Middle frontal gyrus (tissue), 1 donor: ENCODE data around the gene GTF2F1.
"Not testable (repeated sequence)": the region's sequence is repeated elsewhere in the genome, so short reads cannot be mapped to it uniquely, and the experiment has no call there.

ENCODE experiments used
- DNase-seq: peaks from one replicate; pipeline ENCODE4 v3.0.0-alpha.2; 2015; ENCODE audit warnings: low spot score; ENCODE audit errors: extremely low spot score

The GTF2F1 gene

DNA sequence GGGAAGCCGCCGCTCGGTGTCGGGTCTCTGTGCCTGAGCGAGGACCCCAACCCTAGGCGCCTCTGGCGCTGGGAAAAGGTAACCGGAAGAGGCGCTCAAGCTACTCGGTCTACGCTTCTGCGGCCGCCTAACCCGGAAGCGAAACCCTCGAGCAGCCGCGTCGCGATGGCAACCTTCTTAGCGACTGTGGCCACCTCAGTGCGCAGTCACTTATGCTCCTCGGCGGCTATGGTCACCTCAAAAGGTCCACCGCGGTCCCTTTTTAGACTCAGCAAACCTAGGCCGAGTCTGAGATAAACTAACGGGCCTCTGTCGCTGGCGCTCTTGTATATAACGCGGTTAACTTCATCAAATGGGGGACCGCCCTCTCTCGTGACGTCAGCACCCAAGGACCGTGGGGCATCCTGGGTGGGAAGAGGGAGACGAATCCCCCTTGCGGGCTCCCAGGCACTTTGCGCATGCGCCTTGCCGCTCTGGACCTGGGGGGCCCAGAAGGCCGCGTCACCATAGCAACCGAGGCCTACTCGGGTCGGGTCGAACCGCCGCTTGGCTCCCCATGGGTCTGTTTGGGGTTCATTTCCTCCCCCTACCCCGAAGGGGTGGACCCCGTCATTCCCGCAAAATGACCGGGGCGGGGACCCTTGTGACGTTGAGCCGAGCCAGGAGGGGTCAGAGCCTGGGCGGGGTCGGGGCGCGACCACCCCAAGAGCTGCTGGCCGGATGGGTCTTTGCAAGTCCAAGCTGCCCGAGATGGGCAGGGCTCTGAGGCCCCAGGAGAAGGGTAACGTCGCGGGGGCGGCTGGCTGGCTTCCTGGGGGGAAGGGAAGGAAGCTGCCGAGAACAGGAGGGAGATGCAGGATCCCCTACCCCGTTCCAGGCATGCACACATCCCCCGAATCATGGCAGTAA lies at the start of gene GTF2F1:
GTF2F1 (minus strand) TSS at position 91 of the 909 bp plus-strand sequence. CDS start 169 bp downstream, outside the sequence.
- peak; percentile 92 for DNase-seq

GRCh38 chr19:6442087-6442688 lies 49.2 kb upstream of the GTF2F1 start:
- no peak for DNase-seq

DNA sequence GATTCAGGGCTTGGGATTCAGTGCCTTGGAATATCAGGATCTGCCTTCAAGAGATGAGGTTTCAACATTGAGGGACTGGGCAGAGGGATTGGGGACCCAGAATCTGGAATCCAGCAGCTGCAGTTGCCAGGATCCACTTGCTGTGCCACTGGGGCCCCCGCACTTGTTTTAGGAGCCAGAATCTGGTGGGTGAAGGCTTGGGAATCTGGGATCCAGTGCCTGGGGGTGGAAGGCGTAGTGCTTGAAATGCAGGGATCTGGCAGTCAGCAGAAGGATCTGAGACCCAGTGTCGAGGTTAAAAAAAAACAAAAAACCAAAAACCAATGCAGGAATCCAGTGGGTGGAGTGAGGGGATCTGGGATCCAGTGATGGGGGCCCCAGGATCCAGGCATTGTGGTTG lies 47.9 kb upstream of the GTF2F1 start:
- DNase-seq = no peak

DNA sequence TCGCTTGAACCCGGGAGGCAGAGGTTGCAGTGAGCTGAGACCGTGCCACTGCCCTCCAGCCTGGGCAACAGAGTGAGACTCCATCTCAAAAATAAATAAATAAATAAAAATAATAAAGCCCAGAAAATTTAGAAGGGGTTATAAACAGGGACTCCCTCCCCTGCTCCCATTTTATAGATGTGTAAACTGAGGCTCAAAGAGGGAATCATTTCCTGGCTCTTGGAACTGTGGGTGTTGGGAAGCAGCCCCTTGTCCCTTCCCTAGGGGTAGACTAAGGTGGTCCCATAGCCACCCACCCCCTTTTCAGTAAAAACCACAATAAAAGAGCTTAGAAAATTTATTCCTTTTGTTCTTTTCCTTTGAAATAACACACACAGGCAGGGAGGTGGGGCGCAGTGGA lies 46.8 kb upstream of the GTF2F1 start:
- DNase-seq = no peak

DNA sequence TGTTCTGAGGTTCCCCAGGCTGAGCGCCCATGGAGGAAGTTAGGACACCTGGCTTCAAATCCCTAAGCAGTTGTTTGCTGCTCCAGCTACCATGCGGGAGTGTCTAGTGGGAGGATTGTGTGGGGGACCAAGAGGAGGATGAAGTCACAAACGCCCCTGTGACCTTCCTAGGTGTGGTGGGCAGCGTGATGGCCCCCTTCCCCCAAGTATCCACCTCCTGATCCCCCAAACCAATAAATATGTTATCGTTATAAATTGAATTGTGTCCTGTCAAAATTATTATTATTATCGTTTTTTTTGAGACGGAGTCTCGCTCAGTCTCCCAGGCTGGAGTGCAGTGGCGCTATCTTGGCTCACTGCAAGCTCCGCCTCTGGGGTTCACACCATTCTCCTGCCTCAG lies 40.7 kb upstream of the GTF2F1 start, which contains the start of gene SLC25A41:
SLC25A41 (minus strand) TSS at position 101 of the 400 bp plus-strand sequence; CDS start at position 31, 70 bp downstream.
- DNase-seq = no peak

GRCh38 chr19:6433165-6433564 lies 40.2 kb upstream of the GTF2F1 start:
- DNase-seq = no peak

DNA sequence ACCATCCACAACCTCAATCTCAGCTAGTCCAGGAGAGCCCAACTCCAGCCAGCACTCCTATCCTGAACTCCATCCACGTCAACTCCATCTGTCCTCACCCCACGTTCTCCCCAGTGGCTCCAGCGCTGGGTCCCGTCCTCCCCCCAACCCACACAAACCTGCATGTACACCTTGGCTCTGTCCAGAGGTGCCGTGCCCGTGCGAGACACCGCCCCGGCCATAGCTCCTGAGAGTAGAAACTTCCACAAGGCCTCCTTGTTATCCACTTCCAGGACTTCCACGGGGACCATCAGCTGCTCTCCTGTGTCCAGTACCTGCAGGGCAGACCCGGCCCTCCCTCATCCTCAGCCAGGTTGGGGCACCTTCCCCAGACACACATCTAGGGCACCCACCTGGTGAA lies 38.9 kb upstream of the GTF2F1 start:
- DNase-seq = no peak

- no peak for DNase-seq
These were observed 36.7 kb upstream of the GTF2F1 start for GRCh38 chr19:6429419-6430221.

GRCh38 chr19:6428692-6429418 lies 35.9 kb upstream of the GTF2F1 start:
- DNase-seq = not testable (repeated sequence)

DNA sequence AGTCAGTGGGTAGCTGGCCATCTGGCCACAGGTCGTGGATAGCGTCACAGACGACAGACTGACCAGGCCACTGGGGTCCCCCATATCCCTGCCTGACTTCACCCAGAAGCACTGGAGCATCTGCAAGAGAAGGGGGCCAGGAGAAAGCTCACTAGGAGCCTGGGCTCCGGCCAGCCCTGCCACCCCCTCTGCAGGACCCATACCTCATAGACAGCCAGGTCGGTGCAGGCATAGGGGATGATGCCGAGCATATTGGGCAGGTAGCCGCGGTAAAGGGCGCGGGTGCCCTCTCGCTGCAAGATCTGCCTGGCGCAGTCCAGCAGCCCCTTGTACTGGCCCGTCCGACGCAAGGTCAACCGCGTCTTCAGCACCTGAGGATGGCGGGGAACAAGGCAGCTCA lies 34.2 kb upstream of the GTF2F1 start:
- DNase-seq = no peak

DNA sequence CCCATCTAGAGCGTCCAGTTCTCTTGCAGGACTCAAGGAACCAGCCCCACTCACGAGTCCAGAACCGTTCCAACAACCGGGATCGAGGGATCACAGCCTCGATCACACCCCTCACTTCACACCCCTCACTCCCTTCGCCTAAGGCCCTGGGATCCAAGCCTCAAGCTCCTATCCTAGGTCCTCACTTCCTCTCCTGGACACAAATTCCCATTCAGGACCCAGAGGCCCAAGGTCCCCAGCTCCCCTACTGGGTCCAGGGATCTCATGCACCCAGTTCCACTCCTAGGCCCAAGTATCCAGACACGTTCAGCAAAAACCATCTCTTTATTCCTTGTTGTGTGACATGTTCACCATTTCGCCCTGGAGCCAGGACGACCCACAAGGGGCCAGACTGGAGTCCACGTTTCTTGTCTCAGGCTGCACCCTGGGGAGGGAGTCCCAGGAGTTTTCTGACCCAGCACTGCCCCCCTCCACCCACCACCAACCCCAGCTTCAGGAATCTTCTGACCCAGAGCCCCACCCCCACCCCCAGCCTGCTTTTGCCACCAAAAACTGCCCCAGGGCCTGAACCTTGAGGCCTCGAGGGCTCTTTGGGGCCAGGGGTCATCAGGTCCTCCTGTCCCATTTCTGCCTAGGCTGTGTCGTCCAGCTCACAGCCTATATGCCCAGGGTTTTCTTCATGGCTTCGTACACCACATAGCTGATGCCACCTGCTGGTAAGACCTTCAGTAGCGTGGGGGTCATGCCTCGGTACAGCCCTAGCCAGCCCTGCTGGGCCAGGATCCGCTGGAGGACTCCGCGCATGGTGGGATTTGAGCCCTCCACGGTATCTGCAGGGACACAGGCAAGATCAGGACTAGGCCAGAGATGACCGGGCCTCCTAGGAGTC lies 33.0 kb upstream of the GTF2F1 start:
- DNase-seq = no peak

- peak; percentile 100 for DNase-seq
These were observed 32.2 kb upstream of the GTF2F1 start for GRCh38 chr19:6424939-6425731.

GRCh38 chr19:6424195-6424938 lies 31.4 kb upstream of the GTF2F1 start, which contains the start of gene KHSRP:
TSS of gene KHSRP (minus strand) at chr19:6424811. CDS start at chr19:6424701, 110 bp downstream.
- no peak for DNase-seq

- no peak for DNase-seq
These were observed 30.7 kb upstream of the GTF2F1 start for GRCh38 chr19:6423499-6424194.

- DNase-seq = no peak
These were observed 28.4 kb upstream of the GTF2F1 start for GRCh38 chr19:6421075-6422014.

GRCh38 chr19:6418562-6418932 lies 25.6 kb upstream of the GTF2F1 start:
- no peak for DNase-seq
